Measurements from ENCODE around the gene IQGAP2. TPM values are rescaled to one million over a fixed set of nuclear protein-coding genes. Genes with fewer than 3 reads are reported as not detected.

IQGAP2 gene
- total and polyA plus RNA-seq, 9 of the 15 experiments (the other 6 are each of a cell fraction or from before 2014, with no cell fraction given), result 8.7 to 23.2 (median 17.4) TPM

GRCh38 chr5:76601470-76601869 is 198.4 kb downstream of the IQGAP2 start:
- H3K4me1 ChIP-seq (replicated peaks in 1 of 2; ENCODE audit: control insufficient read depth in 2 of 2, insufficient read depth in 2 of 2, low read length in 2 of 2), result no peaks in the 10 kb centered on the region
- no peaks in the 10 kb centered on the region for H3K36me3 ChIP-seq (ENCODE audit: control insufficient read depth, insufficient read depth, low read length)
- no peaks in the 10 kb centered on the region for H3K9me1 ChIP-seq (ENCODE audit: control insufficient read depth, insufficient read depth, low read length)
- H3K4me3 ChIP-seq, result no peak overlapping the region
- no peak overlapping the region for H3K4me2 ChIP-seq (ENCODE audit: insufficient read depth, low read length)
- in situ Hi-C loops (cut with MboI), result loop anchor here (5.0 to 10.0 kb wide), 2 partner anchors 41 to 413 kb away; no protein-coding TSS in a partner anchor
- WGBS (ENCODE audit: insufficient coverage, low coverage, missing lambda C conversion rate), result 6% methylated on average over 3 of the region's 3 CpGs
- H3K27ac ChIP-seq (ENCODE audit: extremely low read depth, low read depth, low read length), result no peak overlapping the region
- no peaks in the 10 kb centered on the region for H3K27me3 ChIP-seq (ENCODE audit: control insufficient read depth in 2 of 2, insufficient read depth in 2 of 2, low read length in 2 of 2)
- ChIA-PET POLR2A (interaction anchor here (0.7 to 1.0 kb wide), 3 partner anchors 10 to 173 kb away, joined by 3 to 4 read pairs (median 4); no protein-coding TSS in a partner anchor), CTCF (ENCODE audit: low intra/inter-chr PET ratio) (interaction anchor here (0.6 to 4.1 kb wide), 7 partner anchors 37 to 414 kb away, joined by 3 to 42 read pairs (median 4); no protein-coding TSS in a partner anchor)
- H3K9ac ChIP-seq (ENCODE audit: insufficient read depth in 1 of 2, low read depth in 2 of 2, low read length in 2 of 2), result no peak overlapping the region
- peak; percentile 46 to 76 (median 56) for DNase-seq (ENCODE audit: extremely low read depth in 1 of 4, low spot score in 3 of 4)
- H3K9me3 ChIP-seq (replicated peaks; ENCODE audit: control insufficient read depth, insufficient read depth, low read depth, low read length), result no peaks in the 10 kb centered on the region
- no peak overlapping the region for H2AFZ ChIP-seq (ENCODE audit: low read depth, low read length)
- H4K20me1 ChIP-seq (replicated peaks; ENCODE audit: control insufficient read depth, insufficient read depth, low read length), result no peaks in the 10 kb centered on the region
- no peaks in the 10 kb centered on the region for H3K79me2 ChIP-seq (ENCODE audit: control insufficient read depth, insufficient read depth, low read length)
- peak; percentile 94 for FAIRE-seq
- peak; percentile 90 for ATAC-seq
- no TSS peak for BruUV-seq (replicated peaks)
- intact Hi-C loops (cut with micrococcal nuclease), result loop anchor here (1.0 to 5.0 kb wide), 5 partner anchors 40 to 415 kb away; partner anchors contain the start of gene F2R
- TF ChIP-seq KLF10 (CRISPR knock-in tag; IDR thresholded peaks at IDR 0.05) (no peak), GABPB1 (CRISPR knock-in tag; IDR thresholded peaks at IDR 0.05) (peak; percentile 24; the same call in 1 of the 2 replicates), SMARCB1 (IDR thresholded peaks at IDR 0.05; ENCODE audit: insufficient read length, low read depth) (no peak), ZNF253 (CRISPR knock-in tag; conservative IDR thresholded peaks at IDR 0.05) (no peak), EZH2 (IDR thresholded peaks at IDR 0.05; ENCODE audit: borderline replicate concordance, low read depth, low read length) (no peak), SAFB2 (IDR thresholded peaks at IDR 0.05; ENCODE audit: borderline replicate concordance, low read depth, low read length, severe bottlenecking) (no peak), PHF8 (IDR thresholded peaks at IDR 0.05; ENCODE audit: borderline replicate concordance, low read length) (no peak), CHD4 (IDR thresholded peaks at IDR 0.05; ENCODE audit: insufficient read depth, insufficient replicate concordance, low read depth, low read length, poor library complexity, severe bottlenecking) (no peak), ZKSCAN8 (CRISPR knock-in tag; IDR thresholded peaks at IDR 0.05) (no peak), KDM1A (IDR thresholded peaks at IDR 0.05) (no peak), ZBTB33 (CRISPR knock-in tag; IDR thresholded peaks at IDR 0.05) (no peak), FIP1L1 (IDR thresholded peaks at IDR 0.05; ENCODE audit: low read depth, low read length, poor library complexity, severe bottlenecking) (no peak), SIN3A (IDR thresholded peaks at IDR 0.05; ENCODE audit: borderline replicate concordance in 2 of 2, control insufficient read depth in 1 of 2, low read depth in 2 of 2, low read length in 2 of 2) (no peak), NEUROD1 (IDR thresholded peaks at IDR 0.05; ENCODE audit: borderline replicate concordance, low read depth, low read length, partially characterized antibody) (no peak), ETV1 (tag; conservative IDR thresholded peaks at IDR 0.05; ENCODE audit: low read depth) (no peak), LCOR (CRISPR knock-in tag; IDR thresholded peaks at IDR 0.05) (0 out of 2 replicates have a peak, but pooled peaks have one; percentile 31)
